ENCODE data around the gene BNIP3.

BNIP3 gene

DNA sequence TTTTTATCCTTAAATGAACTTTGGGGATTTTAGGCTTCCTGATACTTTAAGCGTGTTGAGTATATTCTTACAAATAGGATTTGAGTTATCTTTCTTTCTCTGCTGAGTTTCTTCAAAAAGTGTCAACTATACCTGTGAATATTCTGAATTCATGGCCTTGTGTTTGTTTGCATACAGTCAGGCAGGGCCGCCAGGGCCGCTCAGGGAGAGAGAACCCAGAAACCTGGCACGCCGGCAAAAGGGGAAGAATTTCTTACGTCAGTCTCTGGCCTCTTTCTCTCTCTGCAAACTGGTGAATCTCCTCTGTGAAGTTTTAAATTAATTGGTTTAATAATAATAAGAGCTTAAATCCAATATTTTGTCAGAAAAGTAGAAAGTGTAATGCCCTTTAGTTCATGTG is 29.3 kb upstream of the BNIP3 start:
- H3K27ac ChIP-seq (replicated peaks), result no peak overlapping the region
- H3K27me3 ChIP-seq (ENCODE audit: insufficient read depth, poor library complexity, severe bottlenecking), result no peaks in the 10 kb centered on the region
- H3K4me3 ChIP-seq (replicated peaks; ENCODE audit: insufficient read depth, low read length), result no peak overlapping the region
- DNase-seq (ENCODE audit: low read depth in 1 of 2, low spot score in 1 of 2), result peak in 1 of 2 experiments; percentile 59
- TF ChIP-seq SPI1 (IDR thresholded peaks at IDR 0.05; ENCODE audit: borderline replicate concordance, low read depth) (no peak), POLR2AphosphoS5 (IDR thresholded peaks at IDR 0.05; ENCODE audit: low read depth) (no peak), GABPA (IDR thresholded peaks at IDR 0.05; ENCODE audit: low read depth) (no peak)
- TF ChIP-seq, protein P1, sequence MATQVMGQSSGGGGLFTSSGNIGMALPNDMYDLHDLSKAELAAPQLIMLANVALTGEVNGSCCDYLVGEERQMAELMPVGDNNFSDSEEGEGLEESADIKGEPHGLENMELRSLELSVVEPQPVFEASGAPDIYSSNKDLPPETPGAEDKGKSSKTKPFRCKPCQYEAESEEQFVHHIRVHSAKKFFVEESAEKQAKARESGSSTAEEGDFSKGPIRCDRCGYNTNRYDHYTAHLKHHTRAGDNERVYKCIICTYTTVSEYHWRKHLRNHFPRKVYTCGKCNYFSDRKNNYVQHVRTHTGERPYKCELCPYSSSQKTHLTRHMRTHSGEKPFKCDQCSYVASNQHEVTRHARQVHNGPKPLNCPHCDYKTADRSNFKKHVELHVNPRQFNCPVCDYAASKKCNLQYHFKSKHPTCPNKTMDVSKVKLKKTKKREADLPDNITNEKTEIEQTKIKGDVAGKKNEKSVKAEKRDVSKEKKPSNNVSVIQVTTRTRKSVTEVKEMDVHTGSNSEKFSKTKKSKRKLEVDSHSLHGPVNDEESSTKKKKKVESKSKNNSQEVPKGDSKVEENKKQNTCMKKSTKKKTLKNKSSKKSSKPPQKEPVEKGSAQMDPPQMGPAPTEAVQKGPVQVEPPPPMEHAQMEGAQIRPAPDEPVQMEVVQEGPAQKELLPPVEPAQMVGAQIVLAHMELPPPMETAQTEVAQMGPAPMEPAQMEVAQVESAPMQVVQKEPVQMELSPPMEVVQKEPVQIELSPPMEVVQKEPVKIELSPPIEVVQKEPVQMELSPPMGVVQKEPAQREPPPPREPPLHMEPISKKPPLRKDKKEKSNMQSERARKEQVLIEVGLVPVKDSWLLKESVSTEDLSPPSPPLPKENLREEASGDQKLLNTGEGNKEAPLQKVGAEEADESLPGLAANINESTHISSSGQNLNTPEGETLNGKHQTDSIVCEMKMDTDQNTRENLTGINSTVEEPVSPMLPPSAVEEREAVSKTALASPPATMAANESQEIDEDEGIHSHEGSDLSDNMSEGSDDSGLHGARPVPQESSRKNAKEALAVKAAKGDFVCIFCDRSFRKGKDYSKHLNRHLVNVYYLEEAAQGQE (IDR thresholded peaks at IDR 0.05; ENCODE audit: insufficient replicate concordance, low read depth), result no peak
- TF ChIP-seq, protein P2, sequence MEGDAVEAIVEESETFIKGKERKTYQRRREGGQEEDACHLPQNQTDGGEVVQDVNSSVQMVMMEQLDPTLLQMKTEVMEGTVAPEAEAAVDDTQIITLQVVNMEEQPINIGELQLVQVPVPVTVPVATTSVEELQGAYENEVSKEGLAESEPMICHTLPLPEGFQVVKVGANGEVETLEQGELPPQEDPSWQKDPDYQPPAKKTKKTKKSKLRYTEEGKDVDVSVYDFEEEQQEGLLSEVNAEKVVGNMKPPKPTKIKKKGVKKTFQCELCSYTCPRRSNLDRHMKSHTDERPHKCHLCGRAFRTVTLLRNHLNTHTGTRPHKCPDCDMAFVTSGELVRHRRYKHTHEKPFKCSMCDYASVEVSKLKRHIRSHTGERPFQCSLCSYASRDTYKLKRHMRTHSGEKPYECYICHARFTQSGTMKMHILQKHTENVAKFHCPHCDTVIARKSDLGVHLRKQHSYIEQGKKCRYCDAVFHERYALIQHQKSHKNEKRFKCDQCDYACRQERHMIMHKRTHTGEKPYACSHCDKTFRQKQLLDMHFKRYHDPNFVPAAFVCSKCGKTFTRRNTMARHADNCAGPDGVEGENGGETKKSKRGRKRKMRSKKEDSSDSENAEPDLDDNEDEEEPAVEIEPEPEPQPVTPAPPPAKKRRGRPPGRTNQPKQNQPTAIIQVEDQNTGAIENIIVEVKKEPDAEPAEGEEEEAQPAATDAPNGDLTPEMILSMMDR (IDR thresholded peaks at IDR 0.05; ENCODE audit: insufficient read depth, low read length), result no peak

- DNase-seq (ENCODE audit: low read depth in 1 of 2, low spot score in 1 of 2), result no peak
- Histone ChIP-seq H3K4me3 (replicated peaks; ENCODE audit: insufficient read depth, low read length) (no peak overlapping the region), H3K27me3 (ENCODE audit: insufficient read depth, poor library complexity, severe bottlenecking) (no peaks in the 10 kb centered on the region), H3K27ac (replicated peaks) (no peak overlapping the region)
- TF ChIP-seq, protein P1 (IDR thresholded peaks at IDR 0.05; ENCODE audit: insufficient replicate concordance, low read depth), result no peak
- no peak for TF ChIP-seq GABPA (IDR thresholded peaks at IDR 0.05; ENCODE audit: low read depth)
Observed at GRCh38 chr10:132010483-132010882, 28.8 kb upstream of the BNIP3 start.

GRCh38 chr10:132009575-132009974 is 27.9 kb upstream of the BNIP3 start:
- H3K27me3 ChIP-seq (ENCODE audit: insufficient read depth, poor library complexity, severe bottlenecking), result no peaks in the 10 kb centered on the region
- no peak overlapping the region for H3K4me3 ChIP-seq (replicated peaks; ENCODE audit: insufficient read depth, low read length)
- DNase-seq (ENCODE audit: low read depth in 1 of 2, low spot score in 1 of 2), result no peak
- H3K27ac ChIP-seq (replicated peaks), result no peak overlapping the region
- no peak for TF ChIP-seq SPI1 (IDR thresholded peaks at IDR 0.05; ENCODE audit: borderline replicate concordance, low read depth)
- TF ChIP-seq, protein P2 (IDR thresholded peaks at IDR 0.05; ENCODE audit: insufficient read depth, low read length), result no peak
- TF ChIP-seq GABPA (IDR thresholded peaks at IDR 0.05; ENCODE audit: low read depth), result no peak
- TF ChIP-seq POLR2AphosphoS5 (IDR thresholded peaks at IDR 0.05; ENCODE audit: low read depth), result no peak
- TF ChIP-seq, protein P1 (IDR thresholded peaks at IDR 0.05; ENCODE audit: insufficient replicate concordance, low read depth), result no peak

- Histone ChIP-seq H3K4me3 (replicated peaks; ENCODE audit: insufficient read depth, low read length) (no peak overlapping the region), H3K27ac (replicated peaks) (no peak overlapping the region), H3K27me3 (ENCODE audit: insufficient read depth, poor library complexity, severe bottlenecking) (no peaks in the 10 kb centered on the region)
- DNase-seq (ENCODE audit: low read depth in 1 of 2, low spot score in 1 of 2), result no peak
- TF ChIP-seq POLR2AphosphoS5 (IDR thresholded peaks at IDR 0.05; ENCODE audit: low read depth) (no peak), GABPA (IDR thresholded peaks at IDR 0.05; ENCODE audit: low read depth) (no peak), SPI1 (IDR thresholded peaks at IDR 0.05; ENCODE audit: borderline replicate concordance, low read depth) (no peak)
- TF ChIP-seq, protein P2 (IDR thresholded peaks at IDR 0.05; ENCODE audit: insufficient read depth, low read length), result no peak
- TF ChIP-seq, protein P1 (IDR thresholded peaks at IDR 0.05; ENCODE audit: insufficient replicate concordance, low read depth), result no peak
Observed at GRCh38 chr10:132007681-132008080, 26.0 kb upstream of the BNIP3 start.
